ENCODE results near the gene MYRIP. TPM values are rescaled to one million over a fixed set of nuclear protein-coding genes. Genes with fewer than 3 reads are reported as not detected.
A peak's percentile ranks its signal among the peaks of the same experiment; 100 is the strongest.

The MYRIP gene
- total and polyA plus RNA-seq, 8 donors: 1.4 to 11.2 (median 7.8) TPM

DNA sequence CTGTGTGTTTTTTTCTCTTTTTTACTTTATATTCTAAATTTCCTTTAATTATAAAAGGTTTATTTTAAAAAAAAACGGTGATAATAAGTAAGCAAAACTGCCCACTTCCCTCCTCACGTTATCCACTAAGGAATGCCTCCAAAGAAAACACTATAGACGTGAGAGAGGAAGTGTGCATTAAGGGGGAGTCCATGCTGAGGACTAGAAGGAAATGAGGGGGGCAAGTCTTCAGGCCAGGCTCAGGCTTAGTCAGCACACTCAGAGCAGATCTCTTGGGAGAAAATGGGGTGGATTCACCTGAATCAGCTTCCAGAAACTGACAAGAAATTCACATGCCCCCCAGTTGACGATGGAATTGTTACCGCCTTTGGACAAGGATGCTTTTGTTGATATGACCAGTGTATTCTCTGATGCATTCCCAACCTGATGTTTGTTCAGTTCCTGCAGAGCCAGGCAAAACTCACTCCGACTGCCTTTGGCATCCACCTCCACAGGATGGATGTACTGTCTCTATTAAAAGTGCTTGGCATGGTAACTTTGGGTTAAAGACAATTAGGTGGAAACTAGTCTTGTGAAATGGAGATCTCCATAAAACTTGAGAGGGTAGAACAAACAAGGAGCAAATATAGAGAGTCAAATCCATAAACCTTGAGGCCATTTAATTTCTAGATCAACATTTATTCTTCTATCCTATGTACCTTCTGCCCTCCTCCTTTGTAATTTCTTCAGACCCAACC lies 167.8 kb downstream of the MYRIP start:
- Histone ChIP-seq H3K4me3 (no peak overlapping the region), H3K4me1 (peaks cover 0 to 15% (median 9%) of the 10 kb centered on the region in 3 donors), H3K27me3 (no peaks in the 10 kb centered on the region), H3K36me3 (no peaks in the 10 kb centered on the region), H3K27ac (no peak overlapping the region), H3K9me3 (no peaks in the 10 kb centered on the region)
- no peak for DNase-seq
- intact Hi-C loops (cut with DNase I): no loop called here
- TF ChIP-seq CTCF (IDR thresholded peaks at IDR 0.05): no peak
- no peak for FAIRE-seq
- 79 to 83% methylated on average over 6 of the region's 6 CpGs for WGBS, 2 donors
- no peak for ATAC-seq

DNA sequence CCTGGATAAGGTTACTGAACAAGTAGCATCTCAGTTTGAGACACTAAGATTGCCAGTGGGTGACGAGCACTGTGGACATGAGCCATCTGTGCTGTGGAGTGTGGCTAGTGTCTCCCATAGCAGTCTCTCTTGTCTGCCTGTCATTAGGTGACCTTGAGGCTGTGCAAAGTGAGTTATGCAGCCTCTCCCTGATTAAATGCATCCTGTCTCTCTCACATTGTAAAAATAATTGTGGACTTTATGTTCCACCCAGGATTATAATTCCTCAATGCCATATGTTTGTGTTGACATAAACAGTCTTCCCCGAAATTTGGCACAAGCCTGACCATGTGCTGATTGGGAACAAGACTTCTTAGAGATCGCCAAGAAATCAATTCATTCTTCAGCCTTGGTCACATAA lies 168.9 kb downstream of the MYRIP start:
- no peak for DNase-seq
- peak in 1 of 4 donors; percentile 38 for ATAC-seq
- no peak for TF ChIP-seq CTCF (IDR thresholded peaks at IDR 0.05)
- H3K9me3 ChIP-seq: no peaks in the 10 kb centered on the region
- H3K27ac ChIP-seq: no peak overlapping the region
- peaks cover 6 to 18% (median 18%) of the 10 kb centered on the region in 3 donors for H3K4me1 ChIP-seq
- no peak overlapping the region for H3K4me3 ChIP-seq
- no peak for FAIRE-seq
- no peaks in the 10 kb centered on the region for H3K27me3 ChIP-seq
- 23 to 33% methylated on average over 3 of the region's 3 CpGs for WGBS, 2 donors
- intact Hi-C loops (cut with DNase I): no loop called here
- H3K36me3 ChIP-seq: no peaks in the 10 kb centered on the region

DNA sequence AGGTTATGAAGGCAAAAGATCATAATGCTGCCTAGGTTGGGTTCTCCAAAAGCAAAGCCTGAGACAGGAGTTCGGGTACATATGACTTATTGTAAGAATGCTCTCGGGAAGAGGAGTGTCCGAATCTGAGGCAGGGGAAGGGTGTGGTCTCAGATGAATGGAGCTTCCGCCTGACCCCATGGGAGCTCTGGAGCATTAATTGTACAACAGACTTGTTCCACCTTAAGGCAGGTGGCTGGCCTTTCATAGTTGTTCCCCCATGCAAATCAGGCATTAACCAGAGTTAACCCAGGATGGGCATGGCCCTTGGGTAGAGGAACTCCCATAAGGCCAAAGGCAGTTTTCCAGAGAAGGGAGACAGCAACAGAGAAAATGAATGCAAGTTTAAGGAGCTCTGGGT lies 170.6 kb downstream of the MYRIP start:
- 81 to 84% methylated on average over 4 of the region's 4 CpGs for WGBS, 2 donors
- Histone ChIP-seq H3K36me3 (no peaks in the 10 kb centered on the region), H3K27me3 (no peaks in the 10 kb centered on the region), H3K4me3 (no peak overlapping the region), H3K9me3 (no peaks in the 10 kb centered on the region), H3K4me1 (peaks cover 12 to 25% (median 23%) of the 10 kb centered on the region in 3 donors), H3K27ac (no peak overlapping the region)
- FAIRE-seq (no peak), ATAC-seq (no peak), DNase-seq (no peak)
- intact Hi-C loops (cut with DNase I): loop anchor here in 1 of 3 donors (10.0 kb wide), 1 partner anchor 255 kb away; no protein-coding TSS in a partner anchor
- TF ChIP-seq CTCF (IDR thresholded peaks at IDR 0.05): no peak

- Histone ChIP-seq H3K27ac (no peak overlapping the region), H3K4me3 (no peak overlapping the region), H3K27me3 (no peaks in the 10 kb centered on the region), H3K36me3 (no peaks in the 10 kb centered on the region), H3K4me1 (peaks cover 12 to 25% (median 23%) of the 10 kb centered on the region in 3 donors), H3K9me3 (no peaks in the 10 kb centered on the region)
- intact Hi-C loops (cut with DNase I): loop anchor here in 1 of 3 donors (10.0 kb wide), 1 partner anchor 256 kb away; no protein-coding TSS in a partner anchor
- 69 to 75% methylated on average over 3 of the region's 3 CpGs for WGBS, 2 donors
- DNase-seq (no peak), ATAC-seq (no peak), FAIRE-seq (no peak)
- no peak for TF ChIP-seq CTCF (IDR thresholded peaks at IDR 0.05)
These were observed 171.4 kb downstream of the MYRIP start for GRCh38 chr3:39980781-39981180.

Measured in pancreas (tissue), 10 donors.